Stimulated activated CD8-positive, alpha-beta memory T cell treated with anti-CD3 and anti-CD28 coated beads, Interleukin-12 subunit alpha, Interleukin-12 subunit beta, amount 100 ng/mL, for 24 hours (primary cell): ENCODE results near the gene INHBE.
"Not testable (repeated sequence)": the region's sequence is repeated elsewhere in the genome, so short reads cannot be mapped to it uniquely, and the experiment has no call there.

Source experiments
- DNase-seq: peaks from one replicate; pipeline ENCODE4 v3.0.0-alpha.2; 2020; ENCODE audit errors: extremely low read depth

The INHBE gene, protein sequence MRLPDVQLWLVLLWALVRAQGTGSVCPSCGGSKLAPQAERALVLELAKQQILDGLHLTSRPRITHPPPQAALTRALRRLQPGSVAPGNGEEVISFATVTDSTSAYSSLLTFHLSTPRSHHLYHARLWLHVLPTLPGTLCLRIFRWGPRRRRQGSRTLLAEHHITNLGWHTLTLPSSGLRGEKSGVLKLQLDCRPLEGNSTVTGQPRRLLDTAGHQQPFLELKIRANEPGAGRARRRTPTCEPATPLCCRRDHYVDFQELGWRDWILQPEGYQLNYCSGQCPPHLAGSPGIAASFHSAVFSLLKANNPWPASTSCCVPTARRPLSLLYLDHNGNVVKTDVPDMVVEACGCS

GRCh38 chr12:57454566-57455373, at the start of gene INHBE:
INHBE (plus strand) TSS chr12:57455307; CDS start chr12:57455537, 230 bp downstream.
- no peak for DNase-seq

DNA sequence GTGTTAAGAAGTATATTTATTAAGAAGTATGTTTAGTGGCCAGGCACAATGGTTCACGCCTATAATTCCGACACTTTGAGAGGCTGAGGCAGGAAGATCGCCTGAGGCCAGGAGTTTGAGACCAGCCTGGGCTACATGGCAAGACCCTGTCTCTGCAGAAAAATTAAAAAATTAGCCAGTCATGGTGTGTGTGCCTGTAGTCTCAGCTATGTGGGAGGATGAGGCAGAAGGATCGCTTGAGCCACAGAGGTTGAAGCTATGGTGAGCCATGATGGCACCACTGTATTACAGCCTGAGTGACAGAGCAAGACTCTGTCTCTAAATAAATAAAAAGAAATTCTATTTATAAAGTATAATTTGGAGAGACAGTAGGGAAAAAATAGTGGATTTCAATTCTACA, 44.6 kb upstream of the INHBE start:
- DNase-seq = no peak

GRCh38 chr12:57414160-57414559, 40.9 kb upstream of the INHBE start:
- not testable (repeated sequence) for DNase-seq

- no peak for DNase-seq
Observed at GRCh38 chr12:57415088-57415487, 40.0 kb upstream of the INHBE start.

DNA sequence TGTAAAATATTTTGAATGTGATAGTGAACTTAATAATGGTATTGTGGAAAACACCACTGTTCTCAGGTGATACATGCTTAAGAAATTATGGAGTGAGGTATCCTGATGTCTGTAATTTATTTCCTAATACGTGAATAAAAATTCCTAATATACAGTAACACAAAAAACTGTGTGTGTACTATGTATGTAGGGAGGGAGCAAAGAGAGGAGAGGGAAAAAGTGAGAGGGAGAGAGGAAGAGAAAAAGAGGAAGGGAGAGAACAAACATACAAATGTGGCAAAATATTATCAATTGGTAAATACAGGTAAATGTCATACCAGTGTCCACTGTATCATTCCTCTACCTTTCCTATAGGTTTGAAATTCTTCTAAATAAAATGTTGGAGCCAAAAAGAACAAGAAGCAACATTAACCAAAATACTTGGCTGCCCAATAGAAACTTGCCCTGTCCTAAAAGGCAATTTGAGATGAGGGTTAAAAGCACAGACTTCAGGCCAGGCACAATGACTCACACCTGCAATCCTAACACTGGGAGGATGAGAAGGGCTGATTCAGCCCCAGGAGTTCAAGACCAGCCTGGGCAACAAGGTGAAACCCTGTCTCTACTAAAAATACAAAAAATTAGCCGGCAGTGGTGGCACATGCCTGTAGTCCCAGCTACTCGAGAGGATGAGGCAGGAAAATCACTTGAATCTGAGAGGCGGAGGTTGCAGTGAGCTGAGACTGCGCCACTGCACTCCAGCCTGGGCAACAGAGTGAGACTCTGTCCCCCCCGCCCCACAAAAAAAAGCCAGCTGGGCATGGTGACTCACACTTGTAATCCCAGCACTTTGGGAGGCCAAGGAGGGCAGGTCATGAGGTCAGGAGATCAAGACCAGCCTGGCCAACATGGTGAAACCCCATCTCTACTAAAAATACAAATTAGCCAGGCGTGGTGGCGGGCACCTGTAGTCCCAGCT, 38.8 kb upstream of the INHBE start:
- DNase-seq = no peak

- DNase-seq = no peak
Observed at GRCh38 chr12:57418255-57418654, 36.9 kb upstream of the INHBE start.

DNA sequence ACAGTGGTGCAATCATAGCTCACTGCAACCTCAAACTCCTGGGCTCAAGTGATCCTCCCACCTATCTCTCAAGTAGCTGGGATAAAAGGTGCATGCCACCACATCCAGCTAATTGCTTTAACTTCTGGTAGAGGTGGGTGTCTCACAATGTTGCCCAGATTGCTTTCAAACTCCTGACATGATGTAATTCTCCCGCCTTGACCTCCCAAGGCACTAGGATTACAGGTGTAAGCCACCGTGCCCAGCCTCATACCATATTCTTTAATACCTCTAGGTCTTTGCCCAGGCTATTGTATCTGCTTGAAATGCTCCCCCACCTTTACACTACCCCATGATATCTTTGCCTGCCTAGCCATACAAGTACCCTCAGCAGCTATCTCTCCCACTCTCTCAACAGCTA, 35.6 kb upstream of the INHBE start:
- no peak for DNase-seq

DNA sequence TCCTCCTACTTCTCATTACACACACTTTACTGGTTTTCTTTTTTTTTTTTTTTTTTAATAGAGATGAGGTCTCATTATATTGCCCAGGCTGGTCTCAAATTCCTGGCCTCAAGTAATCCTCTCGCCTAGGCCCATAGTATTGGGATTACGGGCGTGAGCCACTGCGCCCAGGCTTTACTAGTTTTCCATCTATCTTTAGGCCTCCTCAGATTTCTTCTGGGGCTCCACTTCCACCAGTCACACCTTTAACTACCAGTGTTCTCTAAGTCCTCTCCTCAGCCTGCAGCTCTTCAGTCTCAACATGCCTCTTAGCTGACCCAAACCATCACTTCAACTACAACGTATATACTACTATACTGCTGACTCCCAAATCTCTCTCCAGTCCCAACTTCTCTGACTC, 34.6 kb upstream of the INHBE start:
- no peak for DNase-seq

- not testable (repeated sequence) for DNase-seq
Observed at GRCh38 chr12:57426948-57427347, 28.2 kb upstream of the INHBE start.

GRCh38 chr12:57428965-57429364, 26.1 kb upstream of the INHBE start:
- no peak for DNase-seq

DNA sequence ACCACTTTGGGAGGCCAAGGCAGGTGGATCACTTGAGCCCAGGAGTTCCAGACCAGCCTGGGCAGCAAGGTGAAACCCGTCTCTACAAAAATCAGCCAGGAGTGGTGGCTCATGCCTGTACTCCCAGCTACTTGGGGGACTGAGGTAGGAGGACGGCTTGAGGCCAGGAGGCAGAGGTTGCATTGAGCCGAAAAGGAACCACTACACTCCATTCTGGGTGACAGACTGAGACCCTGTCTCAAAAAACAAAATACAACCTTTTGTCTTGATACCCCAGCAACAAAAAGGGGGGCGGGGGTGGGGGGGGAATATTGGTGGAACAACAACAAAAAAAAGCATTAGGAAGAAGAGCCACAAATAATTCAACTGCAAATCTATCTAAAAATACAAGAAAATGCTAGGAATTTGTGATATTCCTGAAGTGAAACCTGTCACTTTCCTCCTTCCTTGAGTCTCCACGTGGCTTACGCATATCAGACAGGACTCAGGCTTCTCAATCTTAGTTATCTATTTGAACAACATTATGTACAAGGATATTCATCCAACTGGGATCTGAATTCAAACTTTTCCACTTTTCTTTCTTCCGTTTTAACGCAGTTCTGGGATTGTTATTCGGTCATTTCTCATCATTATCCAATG, 25.5 kb upstream of the INHBE start:
- DNase-seq = no peak

GRCh38 chr12:57430112-57430930, 24.8 kb upstream of the INHBE start:
- DNase-seq = no peak

DNA sequence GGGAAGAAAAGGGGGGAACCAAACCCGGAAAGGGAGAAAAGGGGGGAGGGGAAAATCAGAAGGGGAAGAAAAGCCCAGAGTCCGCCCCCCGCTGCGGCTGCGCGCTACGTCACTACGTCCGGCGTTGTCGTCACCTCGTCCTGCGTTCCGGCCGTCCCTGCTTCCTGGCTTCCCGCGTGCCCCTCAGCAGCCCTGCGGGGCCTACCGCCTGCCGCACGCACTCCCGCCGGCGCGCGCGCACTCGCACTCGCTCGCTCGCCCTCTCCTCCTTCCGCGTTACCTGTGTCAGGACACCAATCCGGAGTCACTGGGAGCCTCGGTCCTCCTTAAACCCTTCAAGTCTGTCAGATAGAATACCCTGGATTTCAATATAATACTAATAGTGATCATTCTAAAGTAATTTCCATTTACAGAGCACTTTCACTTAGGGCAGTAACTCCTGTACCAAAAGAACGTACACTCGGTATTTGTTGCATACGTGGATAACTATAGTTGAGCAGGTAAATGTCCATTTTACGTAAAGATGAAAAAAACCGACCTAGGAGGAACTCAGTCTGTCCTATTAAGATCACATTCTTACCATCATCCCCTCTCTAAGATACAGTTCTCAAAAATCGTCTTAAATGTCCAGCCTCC, 24.1 kb upstream of the INHBE start, which contains the start of gene R3HDM2:
TSS of gene R3HDM2 (minus strand) at position 113 of the 636 bp plus-strand sequence. CDS start 120,615 bp downstream, outside the sequence.
- DNase-seq = peak; percentile 87

DNA sequence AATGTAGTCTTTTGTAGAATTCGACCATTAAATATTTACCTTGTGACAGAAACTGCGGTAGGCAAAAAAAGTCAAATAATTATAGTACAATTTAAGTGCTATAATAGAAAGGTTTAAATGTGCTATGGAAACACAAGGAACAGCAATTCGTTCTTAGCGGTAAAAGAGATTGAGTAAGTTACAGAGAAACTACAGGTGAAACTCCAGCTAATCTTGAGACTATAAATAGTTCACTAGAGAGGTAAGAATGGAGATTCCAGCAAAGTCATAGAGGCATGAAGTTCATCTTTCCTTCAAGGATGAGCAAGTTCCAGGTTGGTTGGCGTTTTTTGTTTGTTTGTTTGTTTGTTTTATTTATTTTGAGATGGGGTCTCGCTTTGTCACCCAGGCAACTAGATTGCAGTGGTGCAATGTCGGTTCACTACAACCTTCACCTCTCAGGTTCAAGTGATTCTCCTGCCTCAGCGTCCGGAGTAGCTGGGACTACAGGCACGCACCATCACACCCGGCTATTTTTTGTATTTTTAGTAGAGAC, 23.4 kb upstream of the INHBE start:
- no peak for DNase-seq

GRCh38 chr12:57433370-57433769, 21.7 kb upstream of the INHBE start:
- no peak for DNase-seq

GRCh38 chr12:57434517-57435223, 20.4 kb upstream of the INHBE start, which contains the start of gene INHBC:
INHBC (plus strand) TSS chr12:57434784; CDS start chr12:57434887, 103 bp downstream.
- no peak for DNase-seq

- no peak for DNase-seq
Observed at GRCh38 chr12:57435293-57435692, 19.8 kb upstream of the INHBE start.

- DNase-seq = no peak
Observed at GRCh38 chr12:57438400-57438799, 16.7 kb upstream of the INHBE start.

DNA sequence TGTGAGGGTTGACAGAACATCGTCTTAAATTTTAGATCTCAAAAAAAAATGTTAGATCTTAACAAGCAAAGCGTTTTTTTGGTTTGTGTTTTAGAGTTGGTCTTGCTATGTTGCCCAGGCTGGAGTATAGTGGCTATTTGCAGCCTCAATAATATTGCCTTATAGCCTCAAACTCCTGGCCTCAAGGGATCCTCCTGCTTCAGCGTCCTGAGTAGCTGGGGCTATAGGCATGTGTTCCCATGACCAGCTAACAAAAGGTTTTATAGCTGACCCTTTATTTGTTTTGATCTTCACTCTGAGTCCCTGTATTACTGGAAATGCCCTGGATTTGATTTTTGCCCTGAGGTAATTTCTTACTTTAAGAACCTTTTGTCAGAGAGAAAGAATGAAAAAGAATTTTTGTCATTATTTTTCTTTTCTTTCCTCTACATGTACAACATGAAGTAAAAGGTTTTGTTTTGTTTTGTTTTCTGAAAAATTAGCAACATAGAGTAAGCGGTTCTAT, 15.3 kb upstream of the INHBE start:
- no peak for DNase-seq
